ENCODE measurements around the gene STIMATE.
A peak's percentile ranks its signal among the peaks of the same experiment; 100 is the strongest.

Gene STIMATE

GRCh38 chr3:52841211-52841980 is 56.0 kb downstream of the STIMATE start:
- no peak for DNase-seq (ENCODE audit: low spot score)

- no peak for DNase-seq (ENCODE audit: low spot score)
Measured at GRCh38 chr3:52839892-52840545, 57.3 kb downstream of the STIMATE start.

- no peak for DNase-seq (ENCODE audit: low spot score)
Measured at GRCh38 chr3:52839268-52839575, 58.1 kb downstream of the STIMATE start.

GRCh38 chr3:52838561-52839267 is 58.6 kb downstream of the STIMATE start:
- DNase-seq (ENCODE audit: low spot score), result no peak

- no peak for DNase-seq (ENCODE audit: low spot score)
Measured at GRCh38 chr3:52836986-52837385, 60.4 kb downstream of the STIMATE start.

- no peak for DNase-seq (ENCODE audit: low spot score)
Measured at GRCh38 chr3:52836471-52836845, 60.9 kb downstream of the STIMATE start.

- DNase-seq (ENCODE audit: low spot score), result no peak
Measured at GRCh38 chr3:52835766-52836470, 61.4 kb downstream of the STIMATE start.

GRCh38 chr3:52834871-52835501 is 62.4 kb downstream of the STIMATE start, which contains the start of gene MUSTN1:
Gene MUSTN1, minus strand, starts transcription at chr3:52835019. Its CDS starts 71 bp downstream, at chr3:52834948.
- no peak for DNase-seq (ENCODE audit: low spot score)

GRCh38 chr3:52833202-52833601 is 64.1 kb downstream of the STIMATE start:
- DNase-seq (ENCODE audit: low spot score), result no peak

GRCh38 chr3:52831500-52832301 is 65.6 kb downstream of the STIMATE start:
- peak; percentile 26 for DNase-seq (ENCODE audit: low spot score)

GRCh38 chr3:52830535-52831258 is 66.7 kb downstream of the STIMATE start, which contains the start of gene ITIH4:
Gene ITIH4, minus strand, starts transcription at chr3:52830672. Its CDS starts 30 bp downstream, at chr3:52830642.
- no peak for DNase-seq (ENCODE audit: low spot score)

- no peak for DNase-seq (ENCODE audit: low spot score)
Measured at GRCh38 chr3:52829906-52830463, 67.4 kb downstream of the STIMATE start.

- no peak for DNase-seq (ENCODE audit: low spot score)
Measured at GRCh38 chr3:52829482-52829881, 67.9 kb downstream of the STIMATE start.

- no peak for DNase-seq (ENCODE audit: low spot score)
Measured at GRCh38 chr3:52827866-52828376, 69.4 kb downstream of the STIMATE start.

GRCh38 chr3:52827441-52827840 is 69.9 kb downstream of the STIMATE start:
- DNase-seq (ENCODE audit: low spot score), result no peak

GRCh38 chr3:52824037-52824436 is 73.3 kb downstream of the STIMATE start:
- DNase-seq (ENCODE audit: low spot score), result no peak

- no peak for DNase-seq (ENCODE audit: low spot score)
Measured at GRCh38 chr3:52822363-52822762, 75.0 kb downstream of the STIMATE start.

- no peak for DNase-seq (ENCODE audit: low spot score)
Measured at GRCh38 chr3:52820736-52821135, 76.6 kb downstream of the STIMATE start.

- no peak for DNase-seq (ENCODE audit: low spot score)
Measured at GRCh38 chr3:52819936-52820335, 77.4 kb downstream of the STIMATE start.

GRCh38 chr3:52817860-52818259 is 79.5 kb downstream of the STIMATE start:
- no peak for DNase-seq (ENCODE audit: low spot score)
